Esophagus (tissue), 2 donors: ENCODE data around the gene GPRC5C. TPM values are rescaled to one million over a fixed set of nuclear protein-coding genes. Genes with fewer than 3 reads are reported as not detected.

Experiments used
- H3K27ac ChIP-seq, 2 donors: one replicate each; pipeline ENCODE4 v1.5.1; 2013; ENCODE audit warnings: low read depth in 2 of 2, mild to moderate bottlenecking in 2 of 2, inconsistent platforms in 1 of 2, low read length in 1 of 2, moderate library complexity in 1 of 2
- H3K27me3 ChIP-seq, 2 donors: one replicate each; pipeline ENCODE4 v1.6.1; 2013; ENCODE audit warnings: low read length in 2 of 2, control low read depth in 1 of 2, mild to moderate bottlenecking in 1 of 2; ENCODE audit not compliant: insufficient read depth in 2 of 2, control insufficient read depth in 1 of 2
- H3K36me3 ChIP-seq, 2 donors: one replicate each; pipeline ENCODE4 v1.6.1; 2013; ENCODE audit warnings: low read length in 1 of 2; ENCODE audit not compliant: control insufficient read depth in 2 of 2, insufficient read depth in 2 of 2
- H3K4me1 ChIP-seq, 2 donors: one replicate each; pipeline ENCODE4 v1.6.1; 2013; ENCODE audit warnings: low read length in 1 of 2; ENCODE audit not compliant: control insufficient read depth in 2 of 2, insufficient read depth in 2 of 2
- H3K4me3 ChIP-seq, 2 donors: one replicate each; pipeline ENCODE4 v1.5.1; 2013; ENCODE audit warnings: low read length in 2 of 2, mild to moderate bottlenecking in 2 of 2, low read depth in 1 of 2, moderate library complexity in 1 of 2
- H3K9me3 ChIP-seq, 2 donors: one replicate each; pipeline ENCODE4 v1.6.1; 2013; ENCODE audit warnings: mild to moderate bottlenecking in 2 of 2, low read depth in 1 of 2, low read length in 1 of 2, moderate library complexity in 1 of 2; ENCODE audit not compliant: control insufficient read depth in 2 of 2, insufficient read depth in 1 of 2
- WGBS, 2 donors: extraction: QIAGEN DNeasy Blood & Tissue Kit; methylation state at CpG; one replicate each; pipeline ENCODE4 v1.1.7; 2013; 5-methylcytosine and 5-hydroxymethylcytosine counted together
- polyA plus RNA-seq, 2 donors: library from polyadenylated mRNA; stranded (reverse); fragments of 200-250 nt; gene quantifications; one replicate each; pipeline ENCODE4 v1.2.3, GENCODE V29; 2013
- donor health status: healthy with polysubstance abuse.
- donor health status: Bipolar disorder and iron deficiency.

Gene GPRC5C
- polyA plus RNA-seq, 2 donors, result 6.7 to 8.8 TPM

DNA sequence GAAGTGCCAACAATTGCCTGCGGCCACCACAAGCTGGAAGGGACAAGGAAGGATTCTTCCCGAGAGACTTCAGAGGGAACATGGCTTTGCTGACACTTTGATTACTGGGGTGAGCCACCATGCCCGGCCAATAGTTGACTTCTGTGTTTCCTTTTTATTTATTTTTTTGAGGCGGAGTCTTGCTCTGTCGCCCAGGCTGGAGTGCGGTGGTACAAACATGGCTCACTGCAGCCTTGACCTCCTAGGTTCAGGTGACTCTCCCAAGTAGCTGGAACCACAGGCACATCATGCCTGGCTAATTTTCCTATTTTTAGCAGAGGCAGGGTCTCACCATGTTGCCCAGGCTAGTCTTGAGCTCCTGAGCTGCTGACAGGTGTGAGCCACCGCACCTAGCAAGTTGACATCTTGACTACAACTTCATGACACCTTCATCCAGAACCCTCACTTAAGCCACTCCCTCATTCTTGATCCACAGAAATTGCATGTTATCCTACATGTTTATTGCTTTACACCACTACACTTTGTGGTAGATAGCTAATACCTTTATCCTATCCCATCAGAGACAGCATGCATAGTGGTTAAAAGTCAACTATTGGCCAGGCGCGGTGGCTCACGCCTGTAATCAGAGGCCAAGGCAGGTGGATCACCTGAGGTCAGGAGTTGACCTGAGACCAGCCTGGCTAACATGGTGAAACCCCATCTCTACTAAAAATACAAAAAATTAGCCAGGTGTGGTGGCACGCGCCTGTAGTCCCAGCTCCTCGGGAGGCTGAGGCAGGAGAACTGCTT lies 16.1 kb upstream of the GPRC5C start:
- Histone ChIP-seq H3K9me3 (peaks cover 0 to 2% of the 10 kb centered on the region in 2 donors), H3K27ac (no peak overlapping the region), H3K4me3 (no peak overlapping the region), H3K36me3 (no peaks in the 10 kb centered on the region), H3K4me1 (peaks cover 0 to 4% of the 10 kb centered on the region in 2 donors), H3K27me3 (no peaks in the 10 kb centered on the region)
- 90 to 93% methylated on average over 13 of the region's 13 CpGs for WGBS, 2 donors

DNA sequence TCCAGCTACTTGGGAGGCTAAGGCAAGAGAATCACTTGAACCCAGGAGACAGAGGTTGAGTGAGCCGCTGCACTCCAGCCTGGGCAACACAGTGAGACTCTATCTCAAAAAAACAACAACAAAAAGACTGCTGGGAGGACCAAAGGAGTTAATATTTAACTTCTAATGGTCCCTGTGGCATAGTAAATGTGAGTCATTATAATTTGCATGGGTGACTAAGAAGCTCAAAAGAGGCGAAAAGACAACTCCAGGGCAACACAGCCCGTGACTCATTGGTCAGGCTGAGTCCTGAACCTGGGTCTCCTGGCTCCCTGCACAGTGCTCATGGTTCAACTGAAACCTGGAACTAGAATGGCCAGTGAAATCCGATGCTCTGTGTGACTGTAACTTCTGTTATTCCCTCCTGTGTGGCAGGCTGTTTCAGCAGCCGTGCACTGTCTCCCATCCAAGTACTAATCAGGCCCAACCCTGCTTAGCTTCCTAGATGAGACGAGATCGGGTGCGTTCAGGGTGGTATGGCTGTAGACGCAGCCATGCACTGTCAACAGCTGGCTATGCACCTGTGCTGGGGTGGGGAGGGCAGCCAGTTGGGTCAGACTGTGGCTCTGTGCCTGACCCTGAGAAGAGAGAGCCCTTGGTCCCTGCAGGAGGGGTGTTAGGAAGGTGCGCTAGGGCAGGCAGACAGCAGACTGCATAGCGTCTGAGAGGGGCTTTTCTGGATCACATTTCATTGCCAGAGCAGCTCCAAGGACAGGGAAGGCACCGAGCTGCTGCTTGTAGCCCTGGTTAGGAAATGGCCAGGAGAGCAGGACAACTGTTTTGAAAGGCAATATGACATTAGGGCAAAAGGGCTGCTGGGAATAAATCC lies 14.5 kb upstream of the GPRC5C start:
- H3K4me1 ChIP-seq, result peaks cover 0 to 4% of the 10 kb centered on the region in 2 donors
- peaks cover 0 to 2% of the 10 kb centered on the region in 2 donors for H3K9me3 ChIP-seq
- no peak overlapping the region for H3K27ac ChIP-seq
- WGBS, 2 donors, result 63 to 64% methylated on average over 12 of the region's 12 CpGs
- no peaks in the 10 kb centered on the region for H3K36me3 ChIP-seq
- H3K27me3 ChIP-seq, result no peaks in the 10 kb centered on the region
- no peak overlapping the region for H3K4me3 ChIP-seq

DNA sequence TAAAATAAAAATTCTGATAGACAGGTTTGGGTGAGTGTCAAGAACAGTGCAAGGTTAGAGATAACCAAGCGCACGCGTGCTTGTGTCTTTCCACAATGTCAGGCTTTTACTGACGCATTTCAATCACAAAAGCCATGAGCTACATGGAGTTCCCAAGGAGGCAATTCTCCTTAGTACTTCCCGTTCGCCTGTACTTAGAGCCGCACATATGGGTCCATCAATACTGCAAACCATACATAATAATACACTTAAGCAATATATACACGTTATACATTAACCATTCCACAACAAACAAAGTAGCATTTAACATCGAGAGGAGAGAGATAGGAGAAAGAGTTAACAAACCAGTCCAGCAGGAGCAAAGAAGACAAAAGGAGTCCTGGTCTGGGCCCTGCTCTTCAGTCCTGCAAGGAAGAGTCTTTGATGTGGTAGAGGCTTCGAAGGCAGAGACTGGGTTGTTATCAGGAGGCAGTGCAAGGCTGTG lies 11.9 kb upstream of the GPRC5C start:
- no peaks in the 10 kb centered on the region for H3K36me3 ChIP-seq
- H3K27me3 ChIP-seq, result no peaks in the 10 kb centered on the region
- H3K4me1 ChIP-seq, result peaks cover 0 to 8% of the 10 kb centered on the region in 2 donors
- no peak overlapping the region for H3K4me3 ChIP-seq
- H3K27ac ChIP-seq, result no peak overlapping the region
- WGBS, 2 donors, result 70 to 84% methylated on average over 10 of the region's 10 CpGs
- peaks cover 0 to 2% of the 10 kb centered on the region in 2 donors for H3K9me3 ChIP-seq

DNA sequence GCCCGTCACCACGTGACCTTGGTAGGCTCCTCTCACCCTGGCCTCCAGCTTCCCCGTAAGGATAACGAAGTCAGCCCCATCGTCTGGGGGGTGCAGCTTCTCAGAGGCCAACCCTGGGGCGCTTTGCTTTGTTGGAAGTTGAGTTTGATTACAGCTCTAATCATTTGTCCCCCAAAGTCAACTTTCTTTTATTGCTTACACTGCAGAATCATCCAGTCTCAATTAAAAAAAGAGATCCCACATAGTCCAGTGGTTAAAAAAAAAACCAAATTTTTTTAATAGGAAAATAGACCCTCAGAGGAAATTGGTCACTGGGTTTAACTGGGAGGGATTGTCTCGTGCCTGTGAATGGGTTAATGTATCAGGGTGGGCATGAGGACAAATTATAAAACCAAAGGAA lies 7.8 kb upstream of the GPRC5C start:
- H3K4me1 ChIP-seq, result peaks cover 0 to 12% of the 10 kb centered on the region in 2 donors
- 89 to 94% methylated on average over 7 of the region's 7 CpGs for WGBS, 2 donors
- H3K36me3 ChIP-seq, result no peaks in the 10 kb centered on the region
- H3K9me3 ChIP-seq, result peaks cover 0 to 2% of the 10 kb centered on the region in 2 donors
- H3K27me3 ChIP-seq, result no peaks in the 10 kb centered on the region
- H3K27ac ChIP-seq, result no peak overlapping the region
- H3K4me3 ChIP-seq, result no peak overlapping the region

DNA sequence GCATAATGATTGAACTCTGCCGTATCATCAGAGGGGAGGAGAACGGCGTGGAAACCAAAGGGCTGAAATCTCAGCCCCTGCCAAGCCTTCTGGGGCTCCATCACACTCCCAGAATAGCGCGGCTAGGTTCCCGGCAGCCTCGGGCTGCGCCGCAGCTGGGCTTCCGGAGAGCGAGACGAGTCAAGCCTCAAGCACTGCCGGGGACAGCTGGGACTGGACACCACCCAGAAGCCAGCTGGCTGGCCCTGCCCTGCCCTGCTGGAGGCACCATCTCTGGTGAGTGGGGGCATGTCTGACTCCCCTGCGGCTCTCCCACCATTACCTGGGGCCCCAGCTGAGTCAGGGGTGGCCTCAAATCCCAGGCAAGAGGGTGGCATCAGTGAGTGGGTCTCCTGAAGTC lies 7.2 kb upstream of the GPRC5C start:
- WGBS, 2 donors, result 72 to 80% methylated on average over 14 of the region's 14 CpGs
- Histone ChIP-seq H3K9me3 (peaks cover 0 to 2% of the 10 kb centered on the region in 2 donors), H3K36me3 (no peaks in the 10 kb centered on the region), H3K4me3 (no peak overlapping the region), H3K27me3 (no peaks in the 10 kb centered on the region), H3K4me1 (peaks cover 0 to 12% of the 10 kb centered on the region in 2 donors), H3K27ac (no peak overlapping the region)

DNA sequence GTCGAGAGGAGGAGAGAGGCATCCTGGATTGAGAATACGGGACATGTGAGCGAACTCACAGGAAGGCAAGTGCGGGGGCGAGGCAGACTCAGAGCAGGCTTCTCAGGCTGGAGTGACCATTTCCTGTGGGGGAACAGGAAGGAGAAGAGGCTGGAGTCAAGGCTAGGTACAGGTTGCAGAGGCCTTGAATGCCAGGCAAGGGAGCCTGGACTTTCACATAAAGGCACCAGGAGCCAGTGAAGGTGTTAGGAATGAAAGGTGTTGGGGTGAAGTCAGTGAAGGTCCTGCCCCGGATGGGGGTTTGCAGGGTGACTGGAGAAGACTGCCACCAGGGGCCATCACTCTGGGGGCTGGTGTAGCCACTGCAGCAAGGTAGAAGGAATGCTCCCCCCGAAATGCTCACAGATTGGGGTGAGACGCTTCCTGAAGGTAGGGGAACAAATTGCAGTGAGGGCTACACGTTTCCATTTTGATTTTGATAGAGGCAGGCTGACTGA lies 5.3 kb upstream of the GPRC5C start:
- 74 to 78% methylated on average over 9 of the region's 9 CpGs for WGBS, 2 donors
- no peak overlapping the region for H3K4me3 ChIP-seq
- H3K4me1 ChIP-seq, result peaks cover 9 to 21% of the 10 kb centered on the region in 2 donors
- H3K27ac ChIP-seq, result peak overlapping the region; percentile 64 to 75
- H3K36me3 ChIP-seq, result no peaks in the 10 kb centered on the region
- H3K27me3 ChIP-seq, result no peaks in the 10 kb centered on the region
- H3K9me3 ChIP-seq, result peaks cover 0 to 2% of the 10 kb centered on the region in 2 donors

DNA sequence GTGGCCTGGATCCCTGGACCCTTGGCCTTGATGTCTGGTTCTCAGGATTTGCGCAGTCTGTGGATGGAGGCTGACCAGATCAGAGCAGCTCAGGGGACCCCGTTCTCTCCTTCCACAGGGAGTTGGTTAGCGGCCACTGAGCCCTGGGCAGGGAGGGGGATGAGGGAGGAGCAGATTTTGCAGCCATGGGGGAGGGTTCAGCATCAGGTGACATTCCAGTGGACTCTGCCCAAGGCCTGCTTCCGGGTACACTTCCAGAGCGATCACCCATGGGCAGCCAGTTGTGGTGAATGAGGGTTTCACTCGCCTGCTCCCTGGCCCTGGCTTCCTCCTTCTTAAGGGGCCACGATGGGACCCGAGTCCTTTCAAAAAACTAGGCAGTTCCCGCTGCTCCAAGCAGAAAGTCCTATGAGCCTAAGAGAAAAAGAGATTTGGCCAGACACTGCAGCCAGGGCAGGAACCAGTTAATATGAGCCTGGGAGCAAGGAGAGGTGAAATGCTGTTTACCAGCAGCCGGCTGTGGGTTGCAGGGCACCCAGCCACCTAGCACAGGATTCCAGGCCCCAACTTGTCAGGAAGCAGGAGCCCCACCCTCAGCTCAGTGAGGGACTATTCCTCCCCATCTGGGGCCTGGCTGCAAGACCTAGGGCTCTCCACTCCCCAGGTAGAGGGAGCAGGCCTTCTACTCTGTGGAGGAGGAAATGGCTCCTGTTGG lies 4.7 kb upstream of the GPRC5C start:
- H3K27ac ChIP-seq, result peak overlapping the region; percentile 64 to 75
- H3K4me3 ChIP-seq, result no peak overlapping the region
- peaks cover 0 to 2% of the 10 kb centered on the region in 2 donors for H3K9me3 ChIP-seq
- peaks cover 10 to 26% of the 10 kb centered on the region in 2 donors for H3K4me1 ChIP-seq
- WGBS, 2 donors, result 45 to 46% methylated on average over 10 of the region's 10 CpGs
- no peaks in the 10 kb centered on the region for H3K36me3 ChIP-seq
- H3K27me3 ChIP-seq, result no peaks in the 10 kb centered on the region

DNA sequence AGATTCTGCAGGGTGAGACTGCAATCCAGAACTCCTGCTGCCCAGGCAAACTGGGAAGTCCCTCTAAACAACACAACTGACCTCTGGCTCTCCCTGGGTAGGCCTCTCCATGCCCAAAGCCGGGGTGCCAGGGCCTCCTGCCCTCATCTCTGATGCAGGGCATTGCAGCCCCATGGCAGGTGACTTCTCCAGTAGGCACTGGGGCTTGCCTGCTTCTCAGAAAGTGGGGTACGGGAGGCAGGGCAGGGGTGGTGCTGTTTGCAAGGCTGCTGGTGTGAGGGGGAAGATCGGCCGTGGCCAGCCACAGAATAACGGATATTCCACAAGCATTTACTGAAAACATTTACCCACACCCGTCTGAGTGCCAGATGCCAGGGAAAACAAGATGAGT lies 4.1 kb upstream of the GPRC5C start:
- Histone ChIP-seq H3K4me1 (peaks cover 10 to 26% of the 10 kb centered on the region in 2 donors), H3K36me3 (no peaks in the 10 kb centered on the region), H3K4me3 (no peak overlapping the region), H3K9me3 (no peaks in the 10 kb centered on the region), H3K27me3 (no peaks in the 10 kb centered on the region), H3K27ac (peak overlapping the region; percentile 11 to 55)
- WGBS, 2 donors, result 49 to 55% methylated on average over 6 of the region's 6 CpGs
